Lower lobe of right lung (tissue), 2 donors: ENCODE measurements around the gene CYB5D1. TPM values are rescaled to one million over a fixed set of nuclear protein-coding genes. Genes with fewer than 3 reads are reported as not detected.

Experiments used
- ATAC-seq, 2 donors: fragments of 200-7000 bp; cut with Tn5 transposase; one replicate each; pipeline ENCODE4 v1.9.1; 2020 to 2022; ENCODE audit warnings: mild to moderate bottlenecking in 2 of 2, moderate library complexity in 2 of 2
- DNase-seq: peaks from one replicate; pipeline ENCODE4 v3.0.0-alpha.2; 2020
- H3K27ac ChIP-seq: fragments of 200-600 bp; one replicate; pipeline ENCODE4 v1.8.0; 2022
- H3K27me3 ChIP-seq: fragments of 200-600 bp; one replicate; pipeline ENCODE4 v1.8.0; 2022; ENCODE audit warnings: low read depth
- H3K36me3 ChIP-seq: fragments of 200-600 bp; one replicate; pipeline ENCODE4 v1.8.0; 2022; ENCODE audit warnings: mild to moderate bottlenecking
- H3K4me1 ChIP-seq: fragments of 200-600 bp; one replicate; pipeline ENCODE4 v1.8.0; 2022
- H3K4me3 ChIP-seq: fragments of 200-600 bp; one replicate; pipeline ENCODE4 v1.8.0; 2022; ENCODE audit warnings: mild to moderate bottlenecking
- H3K9me3 ChIP-seq: fragments of 200-600 bp; one replicate; pipeline ENCODE4 v1.8.0; 2022
- intact Hi-C: fragments of 100-400 bp; cut with DNase I; formaldehyde crosslinking; loops from one replicate; pipeline ENCODE4 v1.11.0; 2022
- total RNA-seq: library from RNA; stranded (reverse); fragmentation: NEBNext Ultra II Directional; extraction: Animal tissue kit (Norgen Biotek cat#: 25700); gene quantifications from one replicate; pipeline ENCODE4 v1.2.1, GENCODE V29; 2021
- TF ChIP-seq, protein P1 (sequence below): fragments of 200-600 bp; IDR thresholded peaks from one replicate; pipeline ENCODE4 v1.8.0; 2022; ENCODE audit warnings: antibody characterized with exemption, mild to moderate bottlenecking
- donor health status: DM: no; HTN: yes; CAD: no; lungs with severe emphysema.

CYB5D1 gene
- total RNA-seq, 1 donor from 2014 or later, result 12.6 TPM

GRCh38 chr17:7848131-7848579, 9.6 kb upstream of the CYB5D1 start:
- peaks cover 25% of the 10 kb centered on the region for H3K4me1 ChIP-seq

DNA sequence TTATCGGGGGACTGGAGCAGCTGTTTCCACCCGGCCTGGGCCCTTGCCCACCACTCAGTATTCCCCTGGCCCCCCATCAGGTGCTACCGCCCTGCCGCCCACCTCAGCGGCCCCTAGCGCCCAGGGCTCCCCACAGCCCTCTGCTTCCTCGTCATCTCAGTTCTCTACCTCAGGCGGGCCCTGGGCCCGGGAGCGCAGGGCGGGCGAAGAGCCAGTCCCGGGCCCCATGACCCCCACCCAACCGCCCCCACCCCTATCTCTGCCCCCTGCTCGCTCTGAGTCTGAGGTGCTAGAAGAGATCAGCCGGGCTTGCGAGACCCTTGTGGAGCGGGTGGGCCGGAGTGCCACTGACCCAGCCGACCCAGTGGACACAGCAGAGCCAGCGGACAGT, 9.1 kb upstream of the CYB5D1 start:
- DNase-seq (no peak), ATAC-seq (no peak)
- H3K4me3 ChIP-seq, result no peak overlapping the region
- intact Hi-C loops, result no loop called here
- peaks cover 25% of the 10 kb centered on the region for H3K4me1 ChIP-seq
- H3K27me3 ChIP-seq, result no peaks in the 10 kb centered on the region
- no peaks in the 10 kb centered on the region for H3K9me3 ChIP-seq
- TF ChIP-seq, protein P1, sequence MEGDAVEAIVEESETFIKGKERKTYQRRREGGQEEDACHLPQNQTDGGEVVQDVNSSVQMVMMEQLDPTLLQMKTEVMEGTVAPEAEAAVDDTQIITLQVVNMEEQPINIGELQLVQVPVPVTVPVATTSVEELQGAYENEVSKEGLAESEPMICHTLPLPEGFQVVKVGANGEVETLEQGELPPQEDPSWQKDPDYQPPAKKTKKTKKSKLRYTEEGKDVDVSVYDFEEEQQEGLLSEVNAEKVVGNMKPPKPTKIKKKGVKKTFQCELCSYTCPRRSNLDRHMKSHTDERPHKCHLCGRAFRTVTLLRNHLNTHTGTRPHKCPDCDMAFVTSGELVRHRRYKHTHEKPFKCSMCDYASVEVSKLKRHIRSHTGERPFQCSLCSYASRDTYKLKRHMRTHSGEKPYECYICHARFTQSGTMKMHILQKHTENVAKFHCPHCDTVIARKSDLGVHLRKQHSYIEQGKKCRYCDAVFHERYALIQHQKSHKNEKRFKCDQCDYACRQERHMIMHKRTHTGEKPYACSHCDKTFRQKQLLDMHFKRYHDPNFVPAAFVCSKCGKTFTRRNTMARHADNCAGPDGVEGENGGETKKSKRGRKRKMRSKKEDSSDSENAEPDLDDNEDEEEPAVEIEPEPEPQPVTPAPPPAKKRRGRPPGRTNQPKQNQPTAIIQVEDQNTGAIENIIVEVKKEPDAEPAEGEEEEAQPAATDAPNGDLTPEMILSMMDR, result no peak
- peaks cover 86% of the 10 kb centered on the region for H3K36me3 ChIP-seq
- no peak overlapping the region for H3K27ac ChIP-seq

More at GRCh38 chr17:7848131-7848579, 9.6 kb upstream of the CYB5D1 start:
- DNase-seq, result peak; percentile 44
- TF ChIP-seq, protein P1, result no peak
- Histone ChIP-seq H3K27ac (no peak overlapping the region), H3K27me3 (no peaks in the 10 kb centered on the region), H3K36me3 (peaks cover 80% of the 10 kb centered on the region), H3K4me3 (no peak overlapping the region), H3K9me3 (no peaks in the 10 kb centered on the region)
- intact Hi-C loops, result no loop called here
- ATAC-seq, result no peak

- peak; percentile 50 for DNase-seq
- no peak overlapping the region for H3K4me3 ChIP-seq
- H3K27me3 ChIP-seq, result no peaks in the 10 kb centered on the region
- intact Hi-C loops, result no loop called here
- TF ChIP-seq, protein P1, result no peak
- peaks cover 90% of the 10 kb centered on the region for H3K36me3 ChIP-seq
- no peak for ATAC-seq
- no peaks in the 10 kb centered on the region for H3K9me3 ChIP-seq
- H3K4me1 ChIP-seq, result peaks cover 25% of the 10 kb centered on the region
- no peak overlapping the region for H3K27ac ChIP-seq
Observed at GRCh38 chr17:7849130-7849750, 8.6 kb upstream of the CYB5D1 start.

DNA sequence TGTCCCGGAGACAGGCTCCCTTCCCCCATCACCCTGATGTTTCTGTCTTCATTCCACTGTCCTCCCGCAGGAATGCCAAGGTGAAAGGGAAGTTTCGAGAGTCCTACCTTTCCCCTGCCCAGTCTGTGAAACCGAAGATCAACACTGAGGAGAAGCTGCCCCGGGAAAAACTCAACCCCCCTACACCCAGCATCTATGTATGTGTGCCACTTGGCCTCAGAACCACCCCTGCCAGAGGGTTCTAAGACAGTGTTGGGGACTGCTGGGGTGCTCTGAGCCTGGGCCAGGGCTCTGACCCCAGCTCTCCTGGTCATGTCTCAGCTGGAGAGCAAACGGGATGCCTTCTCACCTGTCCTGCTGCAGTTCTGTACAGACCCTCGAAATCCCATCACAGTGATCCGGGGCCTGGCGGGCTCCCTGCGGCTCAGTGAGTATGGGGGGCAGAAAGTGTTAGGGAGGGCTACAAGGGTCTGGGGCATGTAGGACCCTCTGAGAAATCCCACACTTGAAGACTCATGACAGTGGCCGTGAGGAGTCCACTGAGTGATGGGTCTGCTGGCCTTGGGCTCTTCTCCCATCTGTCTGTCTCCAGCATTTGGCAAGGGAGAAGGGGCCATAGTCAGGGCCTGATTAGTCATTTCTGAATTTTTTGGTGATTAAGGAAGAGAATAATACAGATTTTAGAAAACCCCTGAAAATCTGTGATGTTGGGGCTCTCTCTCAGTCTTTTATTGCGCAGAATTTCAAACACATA, 7.9 kb upstream of the CYB5D1 start:
- Histone ChIP-seq H3K4me3 (no peak overlapping the region), H3K4me1 (peaks cover 25% of the 10 kb centered on the region), H3K27me3 (no peaks in the 10 kb centered on the region), H3K36me3 (peaks cover 91% of the 10 kb centered on the region), H3K9me3 (no peaks in the 10 kb centered on the region), H3K27ac (no peak overlapping the region)
- intact Hi-C loops, result no loop called here
- TF ChIP-seq, protein P1, result no peak
- no peak for ATAC-seq
- no peak for DNase-seq

DNA sequence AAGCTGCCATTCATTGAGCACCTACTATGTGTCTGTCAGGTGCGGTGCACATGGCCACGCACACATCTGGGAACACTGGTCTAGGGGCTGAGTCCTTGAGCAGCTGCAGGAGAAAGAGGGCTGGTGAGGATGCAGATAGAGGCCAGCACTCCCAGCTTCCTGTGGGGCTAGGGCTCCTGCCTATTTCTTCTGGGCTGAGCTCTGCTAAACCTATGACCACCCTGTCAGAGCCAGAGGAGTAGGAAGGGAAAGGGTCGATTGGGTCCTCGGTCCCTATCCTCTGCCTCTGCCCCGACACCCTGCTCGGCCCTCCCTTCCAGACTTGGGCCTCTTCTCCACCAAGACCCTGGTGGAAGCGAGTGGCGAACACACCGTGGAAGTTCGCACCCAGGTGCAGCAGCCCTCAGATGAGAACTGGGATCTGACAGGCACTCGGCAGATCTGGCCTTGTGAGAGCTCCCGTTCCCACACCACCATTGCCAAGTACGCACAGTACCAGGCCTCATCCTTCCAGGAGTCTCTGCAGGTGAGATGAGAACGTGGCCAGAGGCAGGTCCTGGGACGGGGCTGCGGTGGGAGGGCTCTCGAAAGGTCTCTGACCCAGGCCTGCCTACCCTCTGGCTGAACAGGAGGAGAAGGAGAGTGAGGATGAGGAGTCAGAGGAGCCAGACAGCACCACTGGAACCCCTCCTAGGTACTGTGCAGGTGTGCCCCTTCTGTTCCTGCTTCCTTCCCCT, 6.9 kb upstream of the CYB5D1 start:
- peaks cover 90% of the 10 kb centered on the region for H3K36me3 ChIP-seq
- intact Hi-C loops, result no loop called here
- H3K27ac ChIP-seq, result no peak overlapping the region
- no peaks in the 10 kb centered on the region for H3K9me3 ChIP-seq
- peaks cover 25% of the 10 kb centered on the region for H3K4me1 ChIP-seq
- no peaks in the 10 kb centered on the region for H3K27me3 ChIP-seq
- ATAC-seq (no peak), DNase-seq (no peak)
- H3K4me3 ChIP-seq, result peak overlapping the region; percentile 37
- TF ChIP-seq, protein P1, result no peak
